Uterus (tissue), 4 donors: ENCODE measurements around the gene SMCO2. TPM values are rescaled to one million over a fixed set of nuclear protein-coding genes. Genes with fewer than 3 reads are reported as not detected.

ENCODE experiments used
- DNase-seq, 2 donors: peaks; one replicate each; pipeline ENCODE4 v3.0.0-alpha.2; 2019 to 2020
- H3K27ac ChIP-seq, 2 donors: fragments of 200-600 bp; sonication (generic); 1 replicate in 1 of 2; 2 replicates in 1 of 2; pipeline ENCODE4 v1.5.1; 2016 to 2018
- H3K27me3 ChIP-seq, 2 donors: fragments of 200-600 bp; sonication (generic); one replicate each; pipeline ENCODE4 v1.5.1; 2018 to 2019; ENCODE audit warnings: control low read depth in 1 of 2
- H3K36me3 ChIP-seq, 2 donors: fragments of 200-600 bp; sonication (generic); one replicate each; pipeline ENCODE4 v1.5.1; 2019; ENCODE audit warnings: control low read depth in 1 of 2
- H3K4me1 ChIP-seq, 2 donors: fragments of 200-600 bp; sonication (generic); one replicate each; pipeline ENCODE4 v1.5.1; 2018 to 2019; ENCODE audit warnings: control low read depth in 1 of 2
- H3K4me3 ChIP-seq, 2 donors: fragments of 200-600 bp; sonication (generic); 1 replicate in 1 of 2; 2 replicates in 1 of 2; pipeline ENCODE4 v1.5.1; 2018 to 2019; ENCODE audit warnings: mild to moderate bottlenecking in 1 of 2
- H3K9me3 ChIP-seq, 2 donors: fragments of 200-600 bp; sonication (generic); one replicate each; pipeline ENCODE4 v1.5.1; 2019; ENCODE audit warnings: control low read depth in 1 of 2
- CTCF ChIP-seq, 4 experiments: fragments of 200-600 bp in 2 of 4; fragments of 450-650 bp in 2 of 4; sonication (generic) in 2 of 4; IDR thresholded peaks; one replicate each; pipeline ENCODE4 v1.5.1; 2016 to 2019; ENCODE audit warnings: antibody characterized with exemption in 4 of 4, mild to moderate bottlenecking in 2 of 4, moderate library complexity in 1 of 4
- POLR2A ChIP-seq, 2 donors: fragments of 450-650 bp; IDR thresholded peaks; one replicate each; pipeline ENCODE4 v1.6.1; 2016; ENCODE audit warnings: antibody characterized with exemption in 2 of 2, mild to moderate bottlenecking in 1 of 2, moderate library complexity in 1 of 2
- intact Hi-C: fragments of 100-400 bp; cut with DNase I; formaldehyde crosslinking; loops from one replicate; pipeline ENCODE4 v1.15.1; 2023; ENCODE audit warnings: low total_unique reads
- total RNA-seq, 4 donors: library from RNA; depleted of rRNA in 3 of 4; stranded (reverse); fragments of >200 nt in 3 of 4; gene quantifications; one replicate each; pipeline versions ENCODE4 v1.1.0 to v1.2.4, GENCODE V29; 2014 to 2023
- donor health status: DM: yes; HTN: yes; CAD: no.

SMCO2 gene
- total RNA-seq, 4 donors from 2014 or later: not detected

GRCh38 chr12:27534060-27534764 lies 87.7 kb downstream of the SMCO2 start:
- no peak overlapping the region for H3K27ac ChIP-seq
- DNase-seq: no peak
- H3K36me3 ChIP-seq: no peaks in the 10 kb centered on the region
- H3K4me1 ChIP-seq: peaks cover 0 to 14% of the 10 kb centered on the region in 2 donors
- H3K4me3 ChIP-seq: no peak overlapping the region
- intact Hi-C loops: no loop called here
- TF ChIP-seq CTCF (IDR thresholded peaks at IDR 0.05): no peak
- TF ChIP-seq POLR2A (IDR thresholded peaks at IDR 0.05): no peak
- no peaks in the 10 kb centered on the region for H3K9me3 ChIP-seq
- H3K27me3 ChIP-seq: no peaks in the 10 kb centered on the region

- Histone ChIP-seq H3K4me1 (peaks cover 0 to 17% of the 10 kb centered on the region in 2 donors), H3K27me3 (no peaks in the 10 kb centered on the region), H3K27ac (no peak overlapping the region), H3K4me3 (no peak overlapping the region), H3K36me3 (no peaks in the 10 kb centered on the region), H3K9me3 (no peaks in the 10 kb centered on the region)
- intact Hi-C loops: no loop called here
- no peak for TF ChIP-seq POLR2A (IDR thresholded peaks at IDR 0.05)
- no peak for TF ChIP-seq CTCF (IDR thresholded peaks at IDR 0.05)
- DNase-seq: no peak
These were observed 88.2 kb downstream of the SMCO2 start for GRCh38 chr12:27534765-27535161.

- H3K36me3 ChIP-seq: no peaks in the 10 kb centered on the region
- no peak for DNase-seq
- no peaks in the 10 kb centered on the region for H3K9me3 ChIP-seq
- TF ChIP-seq CTCF (IDR thresholded peaks at IDR 0.05) (no peak), POLR2A (IDR thresholded peaks at IDR 0.05) (no peak)
- no peak overlapping the region for H3K4me3 ChIP-seq
- H3K27ac ChIP-seq: no peak overlapping the region
- H3K4me1 ChIP-seq: peaks cover 0 to 22% of the 10 kb centered on the region in 2 donors
- H3K27me3 ChIP-seq: no peaks in the 10 kb centered on the region
- intact Hi-C loops: no loop called here
These were observed 88.8 kb downstream of the SMCO2 start for GRCh38 chr12:27535318-27535717.

GRCh38 chr12:27537855-27538675 lies 91.5 kb downstream of the SMCO2 start:
- H3K4me3 ChIP-seq: no peak overlapping the region
- no peak for DNase-seq
- no peaks in the 10 kb centered on the region for H3K27me3 ChIP-seq
- intact Hi-C loops: no loop called here
- no peak for TF ChIP-seq POLR2A (IDR thresholded peaks at IDR 0.05)
- TF ChIP-seq CTCF (IDR thresholded peaks at IDR 0.05): no peak
- peaks cover 0 to 32% of the 10 kb centered on the region in 2 donors for H3K4me1 ChIP-seq
- H3K9me3 ChIP-seq: no peaks in the 10 kb centered on the region
- peak overlapping the region; percentile 32 to 50 for H3K27ac ChIP-seq
- no peaks in the 10 kb centered on the region for H3K36me3 ChIP-seq

GRCh38 chr12:27539191-27539631 lies 92.7 kb downstream of the SMCO2 start:
- Histone ChIP-seq H3K36me3 (no peaks in the 10 kb centered on the region), H3K27ac (peak overlapping the region in 1 of 2 donors; percentile 43), H3K27me3 (no peaks in the 10 kb centered on the region), H3K4me1 (peaks cover 0 to 32% of the 10 kb centered on the region in 2 donors), H3K4me3 (no peak overlapping the region), H3K9me3 (no peaks in the 10 kb centered on the region)
- intact Hi-C loops: no loop called here
- TF ChIP-seq POLR2A (IDR thresholded peaks at IDR 0.05): no peak
- TF ChIP-seq CTCF (IDR thresholded peaks at IDR 0.05): no peak
- no peak for DNase-seq
